Sigmoid colon (tissue), 4 donors: ENCODE results near the gene PDZD4.

ENCODE experiments used
- EP300 ChIP-seq, 4 donors: sonication (generic); formaldehyde crosslinking; IDR thresholded peaks; one replicate each; pipeline ENCODE4 v1.6.1; 2017; ENCODE audit warnings: antibody characterized with exemption in 4 of 4
- POLR2A ChIP-seq, 2 donors: fragments of 450-650 bp; IDR thresholded peaks; one replicate each; pipeline ENCODE4 v1.6.1; 2016; ENCODE audit warnings: antibody characterized with exemption in 2 of 2, mild to moderate bottlenecking in 2 of 2, moderate library complexity in 2 of 2
- POLR2AphosphoS5 ChIP-seq, 4 donors: sonication (generic); formaldehyde crosslinking; IDR thresholded peaks; one replicate each; pipeline ENCODE4 v1.6.1; 2017; ENCODE audit warnings: antibody characterized with exemption in 4 of 4
- TF ChIP-seq, protein P1 (sequence below), 4 experiments: fragments of 450-650 bp in 3 of 4; fragments of 200-600 bp in 1 of 4; IDR thresholded peaks; one replicate each; pipeline ENCODE4 v1.5.1; 2016 to 2019; ENCODE audit warnings: antibody characterized with exemption in 4 of 4, mild to moderate bottlenecking in 3 of 4, moderate library complexity in 2 of 4

DNA sequence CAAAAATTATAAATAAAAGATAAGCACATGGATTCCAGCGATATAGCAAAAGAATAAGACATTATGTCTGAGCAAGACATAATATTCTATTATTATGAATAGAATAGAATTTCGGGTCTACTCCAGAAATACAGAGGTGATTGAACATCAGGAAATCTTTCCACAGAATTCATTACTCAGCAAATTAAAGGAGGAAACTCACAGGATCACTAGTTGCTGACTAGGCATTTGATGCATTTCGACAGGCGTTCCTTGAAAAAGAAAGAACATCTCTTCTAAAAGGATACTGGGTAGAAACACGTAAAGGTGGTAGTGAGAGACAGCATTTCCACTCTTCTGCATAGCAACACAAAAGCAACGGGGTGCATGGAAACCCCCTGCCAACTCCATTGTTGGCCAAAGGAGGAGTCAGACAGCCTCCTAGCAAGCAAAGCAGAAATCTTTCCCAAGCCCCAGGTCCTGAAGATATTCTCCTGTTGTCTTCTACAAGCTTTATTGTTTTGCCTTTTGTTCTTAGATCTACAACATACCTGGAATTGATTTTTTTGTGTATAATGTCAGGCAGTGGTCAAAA lies 14.3 kb upstream of the PDZD4 start:
- TF ChIP-seq, protein P1, sequence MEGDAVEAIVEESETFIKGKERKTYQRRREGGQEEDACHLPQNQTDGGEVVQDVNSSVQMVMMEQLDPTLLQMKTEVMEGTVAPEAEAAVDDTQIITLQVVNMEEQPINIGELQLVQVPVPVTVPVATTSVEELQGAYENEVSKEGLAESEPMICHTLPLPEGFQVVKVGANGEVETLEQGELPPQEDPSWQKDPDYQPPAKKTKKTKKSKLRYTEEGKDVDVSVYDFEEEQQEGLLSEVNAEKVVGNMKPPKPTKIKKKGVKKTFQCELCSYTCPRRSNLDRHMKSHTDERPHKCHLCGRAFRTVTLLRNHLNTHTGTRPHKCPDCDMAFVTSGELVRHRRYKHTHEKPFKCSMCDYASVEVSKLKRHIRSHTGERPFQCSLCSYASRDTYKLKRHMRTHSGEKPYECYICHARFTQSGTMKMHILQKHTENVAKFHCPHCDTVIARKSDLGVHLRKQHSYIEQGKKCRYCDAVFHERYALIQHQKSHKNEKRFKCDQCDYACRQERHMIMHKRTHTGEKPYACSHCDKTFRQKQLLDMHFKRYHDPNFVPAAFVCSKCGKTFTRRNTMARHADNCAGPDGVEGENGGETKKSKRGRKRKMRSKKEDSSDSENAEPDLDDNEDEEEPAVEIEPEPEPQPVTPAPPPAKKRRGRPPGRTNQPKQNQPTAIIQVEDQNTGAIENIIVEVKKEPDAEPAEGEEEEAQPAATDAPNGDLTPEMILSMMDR (IDR thresholded peaks at IDR 0.05) = no peak
- TF ChIP-seq POLR2A (IDR thresholded peaks at IDR 0.05) = no peak
- TF ChIP-seq EP300 (IDR thresholded peaks at IDR 0.05) = no peak
- TF ChIP-seq POLR2AphosphoS5 (IDR thresholded peaks at IDR 0.05) = no peak
